Activated CD8-positive, alpha-beta T cell treated with anti-CD3 and anti-CD28 coated beads for 36 hours (primary cell): ENCODE measurements around the gene CBFA2T3. TPM values are rescaled to one million over a fixed set of nuclear protein-coding genes. Genes with fewer than 3 reads are reported as not detected.

ENCODE experiments used
- ATAC-seq: fragments of 200-7000 bp; cut with Tn5 transposase; one replicate; pipeline ENCODE4 v1.10.0; 2021; ENCODE audit warnings: mild to moderate bottlenecking, moderate library complexity
- CTCF ChIA-PET: fragments of 350-600 bp; sonication (Branson Sonifier 250); formaldehyde crosslinking; loops from one replicate; lab custom pipeline; 2021; ENCODE audit warnings: antibody characterized with exemption; lab: Charles Lee
- POLR2A ChIA-PET: fragments of 350-600 bp; sonication (Branson Sonifier 250); formaldehyde crosslinking; loops from one replicate; lab custom pipeline; 2021; ENCODE audit warnings: antibody characterized with exemption; lab: Charles Lee
- DNase-seq: peaks from one replicate; pipeline ENCODE4 v3.0.0-alpha.2; 2020
- H3K27ac Mint-ChIP-seq: one replicate; pipeline ENCODE4 v1.8.0; 2021; ENCODE audit warnings: mild to moderate bottlenecking, mixed read lengths
- H3K27me3 Mint-ChIP-seq: one replicate; pipeline ENCODE4 v1.8.0; 2021; ENCODE audit warnings: mixed read lengths
- H3K36me3 Mint-ChIP-seq: one replicate; pipeline ENCODE4 v1.8.0; 2021; ENCODE audit warnings: low read depth, mixed read lengths
- H3K4me1 Mint-ChIP-seq: one replicate; pipeline ENCODE4 v1.8.0; 2021; ENCODE audit warnings: low read depth, mixed read lengths
- H3K4me3 Mint-ChIP-seq: one replicate; pipeline ENCODE4 v1.8.0; 2021; ENCODE audit warnings: mild to moderate bottlenecking, moderate library complexity, mixed read lengths
- H3K9me3 Mint-ChIP-seq: one replicate; pipeline ENCODE4 v1.8.0; 2021; ENCODE audit warnings: mixed read lengths
- CTCF ChIP-seq: fragments of 200-600 bp; IDR thresholded peaks from one replicate; pipeline ENCODE4 v1.8.0; 2022; ENCODE audit warnings: antibody characterized with exemption, mild to moderate bottlenecking
- intact Hi-C: fragments of 100-400 bp; cut with micrococcal nuclease; formaldehyde crosslinking; loops from one replicate; pipeline ENCODE4 v1.10.0; 2022
- total RNA-seq, 2 experiments: library from RNA; stranded (reverse); gene quantifications; one replicate each; pipeline ENCODE4 v1.2.3, GENCODE V29; 2021

Gene CBFA2T3
- total RNA-seq, 2 experiments from 2014 or later = 0.14 to 0.34 TPM

DNA sequence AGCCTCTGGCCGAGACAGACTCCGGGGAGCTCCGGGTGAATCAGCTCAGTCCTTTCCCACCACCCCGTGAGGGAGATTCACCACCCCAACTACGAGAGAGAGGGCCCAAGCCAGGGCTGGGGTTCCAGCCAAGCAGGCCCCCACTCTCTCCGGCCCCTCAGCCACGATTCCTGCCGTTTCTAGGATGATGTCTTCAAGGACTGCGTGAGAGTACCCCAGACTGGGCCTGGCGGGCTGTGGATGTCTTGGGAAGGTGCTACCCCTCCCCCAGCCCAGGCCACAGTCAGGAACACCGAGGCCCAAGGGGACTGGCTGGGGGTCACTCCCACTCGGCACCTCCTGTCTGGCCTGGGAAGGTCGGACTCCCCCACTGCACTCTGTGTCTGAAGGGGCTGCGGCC lies 89.0 kb downstream of the CBFA2T3 start:
- CTCF ChIA-PET = no interaction called here
- no peak overlapping the region for H3K4me3 Mint-ChIP-seq
- H3K27ac Mint-ChIP-seq = no peak overlapping the region

DNA sequence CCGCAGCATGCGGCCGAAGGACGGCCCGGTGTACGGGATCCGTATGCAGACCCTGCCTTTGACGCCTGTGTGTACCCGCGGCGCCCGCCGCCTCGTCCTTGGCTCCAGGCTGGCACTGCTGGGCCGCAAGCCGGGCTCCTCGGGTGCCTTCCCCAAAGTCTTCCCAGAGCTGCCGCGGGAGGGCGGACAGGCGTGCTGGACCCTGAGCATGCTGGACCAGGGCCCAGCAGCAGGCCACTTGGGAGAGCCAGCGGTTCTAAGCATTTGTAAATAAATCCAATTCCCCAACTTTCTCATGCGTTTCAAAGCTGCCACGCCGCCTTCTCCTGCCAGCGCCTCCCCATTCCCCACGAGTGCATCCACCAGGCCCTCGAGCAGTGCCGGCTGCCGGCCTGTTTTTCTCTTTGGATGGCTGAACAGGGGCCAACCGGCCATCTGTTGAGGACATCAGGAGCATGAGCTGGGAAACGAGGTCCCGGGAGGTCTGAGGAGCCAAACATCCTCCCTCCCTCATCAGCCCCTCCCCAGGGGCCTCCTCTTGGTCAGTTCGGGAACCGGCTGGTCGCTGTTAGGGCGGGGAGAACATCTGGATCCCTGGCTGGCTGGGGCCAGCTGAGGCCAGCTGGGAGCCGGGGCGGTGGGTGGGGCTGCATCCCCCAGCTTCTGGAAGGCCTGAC lies 90.0 kb downstream of the CBFA2T3 start:
- ChIA-PET CTCF (interaction anchor here (0.7 kb wide), 1 partner anchor 29 kb away, joined by 3 read pairs; no protein-coding TSS in a partner anchor), POLR2A (interaction anchor here (0.6 kb wide), 1 partner anchor 22 kb away, joined by 3 read pairs; no protein-coding TSS in a partner anchor)
- Mint-ChIP-seq H3K36me3 (no peaks in the 10 kb centered on the region), H3K27ac (no peak overlapping the region), H3K27me3 (no peaks in the 10 kb centered on the region), H3K4me1 (no peaks in the 10 kb centered on the region), H3K9me3 (no peaks in the 10 kb centered on the region), H3K4me3 (no peak overlapping the region)
- intact Hi-C loops = no loop called here
- no peak for TF ChIP-seq CTCF
- DNase-seq = no peak
- ATAC-seq = no peak

More for the DNA sequence above, 89.0 kb downstream of the CBFA2T3 start:
- H3K36me3 Mint-ChIP-seq = no peaks in the 10 kb centered on the region
- no peaks in the 10 kb centered on the region for H3K9me3 Mint-ChIP-seq
- TF ChIP-seq CTCF = no peak
- no peaks in the 10 kb centered on the region for H3K4me1 Mint-ChIP-seq
- intact Hi-C loops = no loop called here
- POLR2A ChIA-PET = no interaction called here
- DNase-seq (no peak), ATAC-seq (no peak)
- no peaks in the 10 kb centered on the region for H3K27me3 Mint-ChIP-seq

DNA sequence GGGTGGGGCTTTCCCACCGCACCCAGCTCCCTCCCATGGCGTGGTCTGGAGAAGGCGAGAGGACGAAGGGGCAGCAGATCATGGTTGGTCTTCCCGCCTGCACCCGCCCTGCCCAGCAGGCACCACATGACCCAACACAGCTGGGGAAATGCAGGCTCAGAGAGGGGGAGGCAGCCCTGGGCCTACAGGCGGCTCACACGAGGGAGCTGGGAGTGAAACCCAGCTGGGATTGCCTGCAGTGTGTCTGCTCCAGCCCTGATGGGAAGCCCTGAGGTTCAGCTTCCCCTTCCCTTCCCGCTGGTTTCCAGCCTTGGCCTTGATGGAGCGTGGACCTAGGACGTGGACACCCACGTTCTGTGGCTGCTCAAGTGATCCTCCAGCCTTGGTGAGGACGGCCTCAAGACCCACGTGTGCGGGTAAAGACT lies 90.6 kb downstream of the CBFA2T3 start:
- Mint-ChIP-seq H3K27ac (no peak overlapping the region), H3K4me3 (no peak overlapping the region), H3K36me3 (no peaks in the 10 kb centered on the region), H3K27me3 (no peaks in the 10 kb centered on the region), H3K4me1 (no peaks in the 10 kb centered on the region), H3K9me3 (no peaks in the 10 kb centered on the region)
- CTCF ChIA-PET = no interaction called here
- DNase-seq (no peak), ATAC-seq (no peak)
- POLR2A ChIA-PET = no interaction called here
- intact Hi-C loops = no loop called here
- TF ChIP-seq CTCF = no peak

- DNase-seq = no peak
- Mint-ChIP-seq H3K4me3 (no peak overlapping the region), H3K4me1 (no peaks in the 10 kb centered on the region), H3K36me3 (no peaks in the 10 kb centered on the region), H3K27ac (no peak overlapping the region), H3K27me3 (no peaks in the 10 kb centered on the region), H3K9me3 (no peaks in the 10 kb centered on the region)
- intact Hi-C loops = no loop called here
- TF ChIP-seq CTCF = no peak
- POLR2A ChIA-PET = no interaction called here
- no peak for ATAC-seq
- CTCF ChIA-PET = no interaction called here
Observed at GRCh38 chr16:88885693-88886280, 91.2 kb downstream of the CBFA2T3 start.

- no peak for ATAC-seq
Observed at GRCh38 chr16:88884569-88885271, 92.3 kb downstream of the CBFA2T3 start.

More at GRCh38 chr16:88884569-88885271, 92.3 kb downstream of the CBFA2T3 start:
- POLR2A ChIA-PET = no interaction called here
- no peaks in the 10 kb centered on the region for H3K27me3 Mint-ChIP-seq
- H3K36me3 Mint-ChIP-seq = no peaks in the 10 kb centered on the region
- CTCF ChIA-PET = no interaction called here
- TF ChIP-seq CTCF = no peak
- no peak for DNase-seq
- intact Hi-C loops = no loop called here
- no peak overlapping the region for H3K4me3 Mint-ChIP-seq
- H3K27ac Mint-ChIP-seq = no peak overlapping the region
- no peaks in the 10 kb centered on the region for H3K9me3 Mint-ChIP-seq
- H3K4me1 Mint-ChIP-seq = no peaks in the 10 kb centered on the region
